Measurements from ENCODE around the gene SNRPD1. TPM values are rescaled to one million over a fixed set of nuclear protein-coding genes. Genes with fewer than 3 reads are reported as not detected.
"Not testable (repeated sequence)": the region's sequence is repeated elsewhere in the genome, so short reads cannot be mapped to it uniquely, and the experiment has no call there.

The SNRPD1 gene
- total RNA-seq, 1 experiment from 2014 or later = 20.4 TPM

- peaks cover 42% of the 10 kb centered on the region for H4K20me1 ChIP-seq (ENCODE audit: insufficient read depth, low read depth, low read length)
- H3K36me3 ChIP-seq (ENCODE audit: insufficient read depth, low read length) = peaks cover 52% of the 10 kb centered on the region
- not testable (repeated sequence) for H3K4me3 ChIP-seq (ENCODE audit: low read length); H3K9me2 ChIP-seq (replicated peaks; ENCODE audit: insufficient read depth, low read length); H3K4me2 ChIP-seq (ENCODE audit: low read depth, low read length, poor library complexity, severe bottlenecking); H3K9me3 ChIP-seq (ENCODE audit: low read length); H3K27me3 ChIP-seq (ENCODE audit: low read length); H3K4me1 ChIP-seq (ENCODE audit: low read length); H2AFZ ChIP-seq (ENCODE audit: low read length); DNase-seq; H3K27ac ChIP-seq (ENCODE audit: low read length); H3K9ac ChIP-seq (ENCODE audit: low read length)
- peaks cover 89% of the 10 kb centered on the region for H3K79me2 ChIP-seq (ENCODE audit: low read length)
Measured at GRCh38 chr18:21621640-21622039, 9.5 kb downstream of the SNRPD1 start.

GRCh38 chr18:21629089-21629832 lies 17.1 kb downstream of the SNRPD1 start:
- H3K79me2 ChIP-seq (ENCODE audit: low read length) = peaks cover 44% of the 10 kb centered on the region
- DNase-seq = peak; percentile 48
- 0 out of 2 replicates have a peak overlapping the region, but pooled peaks have one; percentile 7 for H3K9ac ChIP-seq (ENCODE audit: low read length)
- no peaks in the 10 kb centered on the region for H3K9me2 ChIP-seq (replicated peaks; ENCODE audit: insufficient read depth, low read length)
- no peaks in the 10 kb centered on the region for H3K27me3 ChIP-seq (ENCODE audit: low read length)
- H3K27ac ChIP-seq (ENCODE audit: low read length) = peak overlapping the region; percentile 82
- no peak overlapping the region for H3K4me3 ChIP-seq (ENCODE audit: low read length)
- no peak overlapping the region for H2AFZ ChIP-seq (ENCODE audit: low read length)
- peaks cover 44% of the 10 kb centered on the region for H3K36me3 ChIP-seq (ENCODE audit: insufficient read depth, low read length)
- peaks cover 27% of the 10 kb centered on the region for H3K4me1 ChIP-seq (ENCODE audit: low read length)
- peak overlapping the region; percentile 40 for H3K4me2 ChIP-seq (ENCODE audit: low read depth, low read length, poor library complexity, severe bottlenecking)
- no peaks in the 10 kb centered on the region for H3K9me3 ChIP-seq (ENCODE audit: low read length)
- H4K20me1 ChIP-seq (ENCODE audit: insufficient read depth, low read depth, low read length) = no peaks in the 10 kb centered on the region

- Histone ChIP-seq H3K9me3 (ENCODE audit: low read length) (no peaks in the 10 kb centered on the region), H3K4me1 (ENCODE audit: low read length) (peaks cover 24% of the 10 kb centered on the region), H3K4me3 (ENCODE audit: low read length) (no peak overlapping the region), H3K4me2 (ENCODE audit: low read depth, low read length, poor library complexity, severe bottlenecking) (no peak overlapping the region), H3K27ac (ENCODE audit: low read length) (no peak overlapping the region), H3K27me3 (ENCODE audit: low read length) (no peaks in the 10 kb centered on the region), H3K36me3 (ENCODE audit: insufficient read depth, low read length) (peaks cover 35% of the 10 kb centered on the region; the same call in 1 of the 2 replicates), H3K79me2 (ENCODE audit: low read length) (peaks cover 25% of the 10 kb centered on the region), H4K20me1 (ENCODE audit: insufficient read depth, low read depth, low read length) (no peaks in the 10 kb centered on the region), H3K9me2 (replicated peaks; ENCODE audit: insufficient read depth, low read length) (no peaks in the 10 kb centered on the region), H2AFZ (ENCODE audit: low read length) (no peak overlapping the region), H3K9ac (ENCODE audit: low read length) (no peak overlapping the region)
- no peak for DNase-seq
Measured at GRCh38 chr18:21632393-21632792, 20.3 kb downstream of the SNRPD1 start.

- Histone ChIP-seq H3K79me2 (ENCODE audit: low read length) (peaks cover 6% of the 10 kb centered on the region), H3K9ac (ENCODE audit: low read length) (no peak overlapping the region), H3K9me3 (ENCODE audit: low read length) (no peaks in the 10 kb centered on the region), H3K4me3 (ENCODE audit: low read length) (no peak overlapping the region), H3K27me3 (ENCODE audit: low read length) (no peaks in the 10 kb centered on the region), H3K4me1 (ENCODE audit: low read length) (peaks cover 15% of the 10 kb centered on the region), H3K27ac (ENCODE audit: low read length) (no peak overlapping the region), H2AFZ (ENCODE audit: low read length) (no peak overlapping the region), H3K36me3 (ENCODE audit: insufficient read depth, low read length) (peaks cover 17% of the 10 kb centered on the region; the same call in 1 of the 2 replicates), H3K9me2 (replicated peaks; ENCODE audit: insufficient read depth, low read length) (no peaks in the 10 kb centered on the region), H3K4me2 (ENCODE audit: low read depth, low read length, poor library complexity, severe bottlenecking) (no peak overlapping the region), H4K20me1 (ENCODE audit: insufficient read depth, low read depth, low read length) (no peaks in the 10 kb centered on the region)
- DNase-seq = no peak
Measured at GRCh38 chr18:21634588-21635199, 22.6 kb downstream of the SNRPD1 start.

GRCh38 chr18:21636769-21637168 lies 24.7 kb downstream of the SNRPD1 start:
- H3K9me3 ChIP-seq (ENCODE audit: low read length) = no peaks in the 10 kb centered on the region
- no peak overlapping the region for H3K27ac ChIP-seq (ENCODE audit: low read length)
- H3K9me2 ChIP-seq (replicated peaks; ENCODE audit: insufficient read depth, low read length) = no peaks in the 10 kb centered on the region
- H4K20me1 ChIP-seq (ENCODE audit: insufficient read depth, low read depth, low read length) = no peaks in the 10 kb centered on the region
- H3K36me3 ChIP-seq (ENCODE audit: insufficient read depth, low read length) = peaks cover 3% of the 10 kb centered on the region; the same call in 1 of the 2 replicates
- no peak for DNase-seq
- H3K4me3 ChIP-seq (ENCODE audit: low read length) = no peak overlapping the region
- H2AFZ ChIP-seq (ENCODE audit: low read length) = no peak overlapping the region
- H3K4me1 ChIP-seq (ENCODE audit: low read length) = peaks cover 14% of the 10 kb centered on the region
- H3K27me3 ChIP-seq (ENCODE audit: low read length) = no peaks in the 10 kb centered on the region
- no peaks in the 10 kb centered on the region for H3K79me2 ChIP-seq (ENCODE audit: low read length)
- H3K4me2 ChIP-seq (ENCODE audit: low read depth, low read length, poor library complexity, severe bottlenecking) = no peak overlapping the region
- no peak overlapping the region for H3K9ac ChIP-seq (ENCODE audit: low read length)

- H3K9ac ChIP-seq (ENCODE audit: low read length) = no peak overlapping the region
- no peak for DNase-seq
- no peaks in the 10 kb centered on the region for H3K27me3 ChIP-seq (ENCODE audit: low read length)
Measured at GRCh38 chr18:21638822-21639221, 26.7 kb downstream of the SNRPD1 start.

GRCh38 chr18:21640375-21640774 lies 28.3 kb downstream of the SNRPD1 start:
- not testable (repeated sequence) for H3K79me2 ChIP-seq (ENCODE audit: low read length); H3K9ac ChIP-seq (ENCODE audit: low read length); H3K9me3 ChIP-seq (ENCODE audit: low read length); H3K4me3 ChIP-seq (ENCODE audit: low read length); H3K9me2 ChIP-seq (replicated peaks; ENCODE audit: insufficient read depth, low read length); H3K27ac ChIP-seq (ENCODE audit: low read length); DNase-seq; H3K4me2 ChIP-seq (ENCODE audit: low read depth, low read length, poor library complexity, severe bottlenecking); H3K36me3 ChIP-seq (ENCODE audit: insufficient read depth, low read length); H2AFZ ChIP-seq (ENCODE audit: low read length); H4K20me1 ChIP-seq (ENCODE audit: insufficient read depth, low read depth, low read length); H3K27me3 ChIP-seq (ENCODE audit: low read length)
- H3K4me1 ChIP-seq (ENCODE audit: low read length) = peaks cover 14% of the 10 kb centered on the region

More at GRCh38 chr18:21638822-21639221, 26.7 kb downstream of the SNRPD1 start:
- Histone ChIP-seq H3K36me3 (ENCODE audit: insufficient read depth, low read length) (0 out of 2 replicates have a peak, but pooled peaks cover 5% of the 10 kb centered on the region), H2AFZ (ENCODE audit: low read length) (no peak overlapping the region), H3K4me3 (ENCODE audit: low read length) (no peak overlapping the region), H3K4me2 (ENCODE audit: low read depth, low read length, poor library complexity, severe bottlenecking) (no peak overlapping the region), H3K4me1 (ENCODE audit: low read length) (peaks cover 14% of the 10 kb centered on the region), H3K9me3 (ENCODE audit: low read length) (no peaks in the 10 kb centered on the region), H3K79me2 (ENCODE audit: low read length) (no peaks in the 10 kb centered on the region), H3K9me2 (replicated peaks; ENCODE audit: insufficient read depth, low read length) (no peaks in the 10 kb centered on the region), H3K27ac (ENCODE audit: low read length) (no peak overlapping the region), H4K20me1 (ENCODE audit: insufficient read depth, low read depth, low read length) (no peaks in the 10 kb centered on the region)

GRCh38 chr18:21650311-21650710 lies 38.2 kb downstream of the SNRPD1 start:
- H3K27ac ChIP-seq (ENCODE audit: low read length) = no peak overlapping the region
- no peaks in the 10 kb centered on the region for H3K9me3 ChIP-seq (ENCODE audit: low read length)
- no peak overlapping the region for H3K9ac ChIP-seq (ENCODE audit: low read length)
- no peak for DNase-seq
- H3K79me2 ChIP-seq (ENCODE audit: low read length) = no peaks in the 10 kb centered on the region
- no peaks in the 10 kb centered on the region for H3K9me2 ChIP-seq (replicated peaks; ENCODE audit: insufficient read depth, low read length)
- no peaks in the 10 kb centered on the region for H3K27me3 ChIP-seq (ENCODE audit: low read length)
- H3K4me3 ChIP-seq (ENCODE audit: low read length) = no peak overlapping the region
- H3K4me1 ChIP-seq (ENCODE audit: low read length) = no peaks in the 10 kb centered on the region
- H2AFZ ChIP-seq (ENCODE audit: low read length) = no peak overlapping the region
- peaks cover 35% of the 10 kb centered on the region for H3K36me3 ChIP-seq (ENCODE audit: insufficient read depth, low read length)
- H4K20me1 ChIP-seq (ENCODE audit: insufficient read depth, low read depth, low read length) = no peaks in the 10 kb centered on the region
- H3K4me2 ChIP-seq (ENCODE audit: low read depth, low read length, poor library complexity, severe bottlenecking) = no peak overlapping the region

Data from Karpas-422 (cell line).